Caco-2 (cell line): Measurements from ENCODE around the gene TMEM132D. TPM values are rescaled to one million over a fixed set of nuclear protein-coding genes. Genes with fewer than 3 reads are reported as not detected.

Experiments used
- BruUV-seq: library from RNA; stranded (reverse); fragments of 400-500 nt; replicated peaks from 2 replicates; lab custom pipeline; 2021; lab: Mats Ljungman, UMichigan
- CTCF ChIA-PET: fragments of 300-600 bp; sonication (Branson Sonifier 250); formaldehyde crosslinking; loops from one replicate; lab custom pipeline; 2022; ENCODE audit warnings: antibody characterized with exemption; lab: Charles Lee
- POLR2A ChIA-PET: fragments of 300-600 bp; sonication (Branson Sonifier 250); formaldehyde crosslinking; loops from one replicate; lab custom pipeline; 2022; ENCODE audit warnings: antibody characterized with exemption; lab: Charles Lee
- DNase-seq, 2 experiments: peaks; one replicate each; pipeline versions ENCODE4 v3.0.0 to v3.0.0-alpha.2; 2020 to 2022
- H3K27me3 ChIP-seq: replicated peaks from 2 replicates; pipeline ENCODE4 v1.6.0; 2011; ENCODE audit warnings: low read length; ENCODE audit not compliant: control insufficient read depth, insufficient read depth
- H3K36me3 ChIP-seq: 2 replicates; pipeline ENCODE4 v1.5.1; 2011; ENCODE audit warnings: low read length; ENCODE audit not compliant: control insufficient read depth, insufficient read depth
- H3K4me1 ChIP-seq: fragments of 250-450 bp; sonication (Bioruptor Pico); 2 replicates; pipeline ENCODE4 v1.5.1; 2020; ENCODE audit warnings: mild to moderate bottlenecking
- H3K4me3 ChIP-seq: 2 replicates; pipeline ENCODE4 v1.5.1; 2011; ENCODE audit warnings: low read depth, mild to moderate bottlenecking, control low read depth, low read length
- H3K9me3 ChIP-seq: fragments of 250-450 bp; sonication (Bioruptor Pico); 2 replicates; pipeline ENCODE4 v1.5.1; 2020; ENCODE audit warnings: mild to moderate bottlenecking, moderate library complexity
- H3K27ac Mint-ChIP-seq: one replicate; pipeline ENCODE4 v1.8.0; 2022; ENCODE audit warnings: mixed read lengths; ENCODE audit not compliant: unreplicated experiment
- H3K27me3 Mint-ChIP-seq: one replicate; pipeline ENCODE4 v1.8.0; 2022; ENCODE audit warnings: mixed read lengths; ENCODE audit not compliant: insufficient read depth, unreplicated experiment
- H3K36me3 Mint-ChIP-seq: one replicate; pipeline ENCODE4 v1.8.0; 2022; ENCODE audit warnings: mild to moderate bottlenecking, mixed read lengths; ENCODE audit not compliant: insufficient read depth, unreplicated experiment
- H3K4me1 Mint-ChIP-seq: one replicate; pipeline ENCODE4 v1.8.0; 2022; ENCODE audit warnings: low read depth, mixed read lengths; ENCODE audit not compliant: unreplicated experiment
- H3K4me3 Mint-ChIP-seq: one replicate; pipeline ENCODE4 v1.8.0; 2022; ENCODE audit warnings: mild to moderate bottlenecking, moderate library complexity, mixed read lengths; ENCODE audit not compliant: unreplicated experiment
- H3K9me3 Mint-ChIP-seq: one replicate; pipeline ENCODE4 v1.8.0; 2022; ENCODE audit warnings: mixed read lengths; ENCODE audit not compliant: unreplicated experiment
- intact Hi-C: fragments of 100-400 bp; cut with micrococcal nuclease; formaldehyde crosslinking; loops from one replicate; pipeline ENCODE4 v1.10.0; 2022; ENCODE audit not compliant: unreplicated experiment
- total RNA-seq: library from RNA; stranded (reverse); gene quantifications from 2 replicates; pipeline ENCODE4 v1.2.3, GENCODE V29; 2022
- TF ChIP-seq, protein P1 (sequence below), 2 experiments: fragments of 200-600 bp in 1 of 2; IDR thresholded peaks; 1 replicate in 1 of 2; 2 replicates in 1 of 2; pipeline versions ENCODE4 v1.5.1 to v1.8.0; 2011 to 2022; ENCODE audit warnings: antibody characterized with exemption in 1 of 2, control low read depth in 1 of 2, inconsistent platforms in 1 of 2, low read depth in 1 of 2, low read length in 1 of 2, mild to moderate bottlenecking in 1 of 2, moderate library complexity in 1 of 2; ENCODE audit not compliant: insufficient read depth in 1 of 2, severe bottlenecking in 1 of 2, unreplicated experiment in 1 of 2

The TMEM132D gene
- total RNA-seq, 1 experiment from 2014 or later = not detected

DNA sequence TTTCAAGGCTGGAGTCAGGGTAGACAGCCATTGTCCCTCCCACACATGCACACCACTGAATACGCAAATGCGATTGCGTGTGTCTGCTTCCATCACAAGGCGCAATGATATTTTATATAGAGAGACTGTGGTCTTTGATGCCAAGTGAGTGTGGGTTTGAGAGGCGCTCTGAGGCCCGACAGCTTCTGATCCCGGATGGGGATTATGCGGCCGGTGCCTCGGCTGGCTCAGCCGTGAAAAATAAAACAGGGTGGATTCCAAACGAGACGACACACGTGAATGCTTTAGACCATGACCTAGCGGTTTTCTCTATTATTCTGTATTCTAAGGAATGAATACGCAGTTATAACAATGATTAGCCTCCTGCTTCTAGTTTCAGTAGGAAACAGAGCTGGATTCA, 72.5 kb downstream of the TMEM132D start:
- H3K4me1 ChIP-seq = no peaks in the 10 kb centered on the region
- no peak overlapping the region for H3K4me3 ChIP-seq
- CTCF ChIA-PET = no interaction called here
- TF ChIP-seq, protein P1, sequence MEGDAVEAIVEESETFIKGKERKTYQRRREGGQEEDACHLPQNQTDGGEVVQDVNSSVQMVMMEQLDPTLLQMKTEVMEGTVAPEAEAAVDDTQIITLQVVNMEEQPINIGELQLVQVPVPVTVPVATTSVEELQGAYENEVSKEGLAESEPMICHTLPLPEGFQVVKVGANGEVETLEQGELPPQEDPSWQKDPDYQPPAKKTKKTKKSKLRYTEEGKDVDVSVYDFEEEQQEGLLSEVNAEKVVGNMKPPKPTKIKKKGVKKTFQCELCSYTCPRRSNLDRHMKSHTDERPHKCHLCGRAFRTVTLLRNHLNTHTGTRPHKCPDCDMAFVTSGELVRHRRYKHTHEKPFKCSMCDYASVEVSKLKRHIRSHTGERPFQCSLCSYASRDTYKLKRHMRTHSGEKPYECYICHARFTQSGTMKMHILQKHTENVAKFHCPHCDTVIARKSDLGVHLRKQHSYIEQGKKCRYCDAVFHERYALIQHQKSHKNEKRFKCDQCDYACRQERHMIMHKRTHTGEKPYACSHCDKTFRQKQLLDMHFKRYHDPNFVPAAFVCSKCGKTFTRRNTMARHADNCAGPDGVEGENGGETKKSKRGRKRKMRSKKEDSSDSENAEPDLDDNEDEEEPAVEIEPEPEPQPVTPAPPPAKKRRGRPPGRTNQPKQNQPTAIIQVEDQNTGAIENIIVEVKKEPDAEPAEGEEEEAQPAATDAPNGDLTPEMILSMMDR (IDR thresholded peaks at IDR 0.05; ENCODE audit: insufficient read depth in 1 of 2, low read depth in 1 of 2, low read length in 1 of 2, severe bottlenecking in 1 of 2, unreplicated experiment in 1 of 2) = no peak
- no peaks in the 10 kb centered on the region for H3K27me3 ChIP-seq
- POLR2A ChIA-PET = no interaction called here
- intact Hi-C loops = no loop called here
- Mint-ChIP-seq H3K27ac (no peak overlapping the region), H3K9me3 (peaks cover 26% of the 10 kb centered on the region), H3K4me3 (no peak overlapping the region), H3K27me3 (peaks cover 12% of the 10 kb centered on the region), H3K36me3 (peaks cover 12% of the 10 kb centered on the region), H3K4me1 (no peaks in the 10 kb centered on the region)
- no peak for DNase-seq
- no peaks in the 10 kb centered on the region for H3K9me3 ChIP-seq
- H3K36me3 ChIP-seq = no peaks in the 10 kb centered on the region
- BruUV-seq = no TSS peak

DNA sequence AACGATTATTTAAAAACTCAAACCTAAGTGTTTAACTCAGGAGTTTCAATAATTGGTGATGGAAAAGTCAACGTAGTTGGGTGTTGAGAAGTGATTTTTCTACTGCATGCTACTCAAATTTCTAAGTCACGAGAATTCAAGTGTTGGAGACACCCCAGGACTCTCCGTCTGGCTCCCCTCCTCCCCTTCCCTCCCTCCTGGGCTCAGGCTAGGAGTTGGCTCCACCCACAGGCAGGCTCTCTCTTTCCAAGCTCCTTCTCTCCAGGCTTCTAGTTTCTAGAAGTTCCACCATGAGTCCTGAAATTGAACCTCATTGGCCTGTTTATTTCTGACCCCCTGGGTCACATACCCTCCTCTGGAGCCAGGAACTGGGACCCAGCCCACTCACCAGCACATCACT, 73.0 kb downstream of the TMEM132D start:
- intact Hi-C loops = no loop called here
- Mint-ChIP-seq H3K27ac (no peak overlapping the region), H3K4me3 (no peak overlapping the region), H3K4me1 (no peaks in the 10 kb centered on the region), H3K9me3 (peaks cover 26% of the 10 kb centered on the region), H3K27me3 (peaks cover 12% of the 10 kb centered on the region), H3K36me3 (peaks cover 12% of the 10 kb centered on the region)
- POLR2A ChIA-PET = no interaction called here
- Histone ChIP-seq H3K9me3 (no peaks in the 10 kb centered on the region), H3K4me1 (no peaks in the 10 kb centered on the region), H3K36me3 (no peaks in the 10 kb centered on the region), H3K27me3 (no peaks in the 10 kb centered on the region), H3K4me3 (no peak overlapping the region)
- BruUV-seq = no TSS peak
- TF ChIP-seq, protein P1 (IDR thresholded peaks at IDR 0.05; ENCODE audit: insufficient read depth in 1 of 2, low read depth in 1 of 2, low read length in 1 of 2, severe bottlenecking in 1 of 2, unreplicated experiment in 1 of 2) = no peak
- no peak for DNase-seq
- CTCF ChIA-PET = no interaction called here

- Histone ChIP-seq H3K27me3 (no peaks in the 10 kb centered on the region), H3K36me3 (no peaks in the 10 kb centered on the region), H3K4me1 (no peaks in the 10 kb centered on the region), H3K9me3 (no peaks in the 10 kb centered on the region), H3K4me3 (no peak overlapping the region)
- peaks cover 12% of the 10 kb centered on the region for H3K36me3 Mint-ChIP-seq
- intact Hi-C loops = no loop called here
- peaks cover 2% of the 10 kb centered on the region for H3K27me3 Mint-ChIP-seq
- ChIA-PET CTCF (no interaction called here), POLR2A (no interaction called here)
- TF ChIP-seq, protein P1 (IDR thresholded peaks at IDR 0.05; ENCODE audit: insufficient read depth in 1 of 2, low read depth in 1 of 2, low read length in 1 of 2, severe bottlenecking in 1 of 2, unreplicated experiment in 1 of 2) = no peak
- no peak for DNase-seq
- no peak overlapping the region for H3K4me3 Mint-ChIP-seq
- no TSS peak for BruUV-seq
- H3K4me1 Mint-ChIP-seq = no peaks in the 10 kb centered on the region
- no peak overlapping the region for H3K27ac Mint-ChIP-seq
- peaks cover 15% of the 10 kb centered on the region for H3K9me3 Mint-ChIP-seq
Observed at GRCh38 chr12:129827866-129828384, 75.9 kb downstream of the TMEM132D start.
